CD4-positive, alpha-beta T cell treated with Interleukin-2 at 100 ng/mL for 4 hours (primary cell): ENCODE results near the gene TRAF5.
"Not testable (repeated sequence)": the region's sequence is repeated elsewhere in the genome, so short reads cannot be mapped to it uniquely, and the experiment has no call there.

ENCODE experiments used
- DNase-seq: peaks from one replicate; pipeline ENCODE4 v3.0.0-alpha.2; 2020; ENCODE audit warnings: low spot score

The TRAF5 gene

GRCh38 chr1:211378844-211379243, 52.2 kb downstream of the TRAF5 start:
- DNase-seq, result no peak

DNA sequence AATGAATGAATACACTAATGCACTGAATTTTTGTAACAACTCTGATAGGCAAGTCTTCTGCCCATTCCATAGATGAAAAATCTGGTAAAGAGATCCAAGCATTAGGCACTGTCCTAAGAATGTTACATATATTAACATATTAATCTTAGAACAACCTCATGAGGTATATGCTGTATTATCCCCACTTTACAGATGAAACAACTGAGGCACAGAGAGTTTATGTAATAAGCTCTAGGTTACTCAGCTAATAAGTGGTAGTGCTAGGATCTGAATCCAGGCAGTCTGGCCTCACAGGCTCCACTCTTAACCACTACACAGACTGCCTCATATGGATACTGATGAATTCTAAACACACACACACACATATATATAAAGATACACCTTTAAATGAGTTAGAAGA, 52.8 kb downstream of the TRAF5 start:
- DNase-seq, result no peak

GRCh38 chr1:211381481-211382181, 55.0 kb downstream of the TRAF5 start:
- no peak for DNase-seq

- DNase-seq, result no peak
These were observed 55.6 kb downstream of the TRAF5 start for GRCh38 chr1:211382182-211382713.

DNA sequence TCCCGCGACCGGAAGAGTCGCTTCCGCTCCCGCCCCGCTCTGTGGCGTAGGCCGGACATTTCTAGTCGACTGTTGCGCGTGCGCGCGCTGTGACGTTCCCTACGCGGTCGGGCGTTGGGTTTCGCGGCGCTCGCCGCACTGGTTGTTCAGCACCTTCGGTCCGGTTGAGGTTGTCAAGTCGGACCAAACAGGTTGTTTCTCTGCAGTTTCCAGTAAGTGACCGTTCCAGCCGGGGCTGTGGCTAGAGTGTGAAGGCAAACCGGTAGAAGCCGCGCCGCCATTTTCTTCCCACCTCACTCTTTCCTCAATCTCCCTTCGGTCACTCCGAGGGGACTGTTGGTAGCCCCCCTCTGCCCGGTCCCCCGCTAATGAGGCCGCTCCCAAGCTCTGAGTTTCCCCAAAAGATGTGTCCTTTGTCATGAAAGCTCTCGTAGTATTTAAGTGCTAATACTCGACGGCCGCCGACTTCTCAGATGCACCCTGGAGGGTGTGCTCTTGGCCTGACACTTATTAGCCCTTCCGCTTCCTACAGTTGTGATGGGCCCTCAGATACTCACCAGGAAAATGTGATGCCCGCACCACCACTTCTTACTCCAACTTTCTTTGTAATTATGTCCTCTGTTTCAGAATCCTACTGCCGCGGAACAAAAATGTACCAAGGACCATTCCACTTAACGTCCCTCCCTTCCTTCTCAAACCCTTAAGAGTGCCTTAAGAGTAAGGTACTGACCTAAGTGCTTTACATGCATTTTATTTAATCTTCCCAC, 56.3 kb downstream of the TRAF5 start:
- DNase-seq, result peak; percentile 77

DNA sequence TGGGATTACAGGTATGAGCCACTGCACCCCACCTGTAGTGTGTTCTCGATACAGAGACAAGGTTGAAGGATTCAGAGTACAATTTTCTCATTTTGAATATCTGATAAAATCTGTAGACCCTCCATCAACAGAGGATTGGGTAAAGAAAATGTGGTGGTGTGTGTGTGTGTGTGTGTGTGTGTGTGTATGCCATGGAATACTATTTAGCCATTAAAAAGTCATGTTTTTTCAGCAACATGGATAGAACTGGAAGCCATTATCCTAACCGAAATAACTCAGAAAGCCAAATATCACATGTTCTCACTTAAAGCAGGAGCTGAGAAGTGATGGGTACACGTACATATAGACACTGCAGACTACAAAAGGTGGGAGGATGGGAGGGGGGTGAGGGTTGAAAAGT, 57.9 kb downstream of the TRAF5 start:
- no peak for DNase-seq

GRCh38 chr1:211386921-211387320, 60.3 kb downstream of the TRAF5 start:
- no peak for DNase-seq

GRCh38 chr1:211390829-211391228, 64.2 kb downstream of the TRAF5 start:
- DNase-seq, result not testable (repeated sequence)

DNA sequence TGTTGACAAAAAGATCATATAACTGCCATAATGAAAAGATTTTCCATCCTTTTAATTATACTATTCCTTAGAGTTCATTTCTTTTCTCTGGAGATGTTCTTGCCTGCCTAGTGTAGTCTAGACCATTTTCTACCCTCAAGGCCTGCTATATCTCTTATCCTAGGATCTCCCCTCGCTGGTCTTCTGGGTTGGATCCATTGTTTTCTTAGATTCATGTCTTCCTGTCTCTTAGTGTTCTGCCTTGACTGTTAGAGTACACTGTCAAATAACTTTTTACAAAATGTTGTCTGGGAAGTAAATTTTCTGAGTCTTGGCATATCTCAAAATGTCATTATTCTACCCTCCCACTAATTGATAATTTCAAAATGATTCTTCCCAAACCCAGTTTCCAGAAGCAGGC, 66.6 kb downstream of the TRAF5 start:
- DNase-seq, result no peak

DNA sequence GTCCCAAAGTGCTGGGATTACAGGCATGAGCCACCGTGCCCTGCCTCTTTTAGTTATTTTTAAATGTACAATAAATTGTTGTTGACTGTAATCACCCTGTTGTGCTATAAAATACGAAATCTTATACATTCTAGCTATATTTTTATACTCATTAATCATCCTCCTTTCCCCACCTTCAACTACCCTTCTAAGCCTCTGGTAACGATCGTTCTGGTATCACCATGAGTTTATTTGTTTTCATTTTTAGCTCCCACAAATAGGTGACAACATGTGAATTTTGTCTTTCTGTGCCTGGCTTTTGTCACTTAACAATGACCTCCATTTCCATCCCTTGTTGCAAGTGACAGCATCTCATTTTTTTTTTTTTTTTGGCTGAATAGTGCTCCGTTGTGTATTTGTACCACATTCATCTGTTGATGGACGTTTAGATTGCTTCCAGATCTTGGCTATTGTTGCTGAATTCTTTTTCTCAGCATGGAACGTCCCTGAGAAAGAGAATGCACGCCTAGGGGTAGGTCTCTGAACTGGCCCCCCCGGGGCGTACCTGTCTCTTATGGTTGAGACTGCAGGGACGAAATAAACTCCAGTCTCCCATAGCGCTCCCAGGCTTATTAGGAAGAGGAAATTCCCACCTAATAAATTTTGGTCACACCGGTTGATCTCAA, 71.8 kb downstream of the TRAF5 start:
- DNase-seq, result not testable (repeated sequence)

GRCh38 chr1:211399851-211400393, 73.3 kb downstream of the TRAF5 start:
- DNase-seq, result not testable (repeated sequence)

- DNase-seq, result not testable (repeated sequence)
These were observed 75.1 kb downstream of the TRAF5 start for GRCh38 chr1:211401751-211402150.

- not testable (repeated sequence) for DNase-seq
These were observed 79.5 kb downstream of the TRAF5 start for GRCh38 chr1:211406086-211406485.

GRCh38 chr1:211407749-211408148, 81.1 kb downstream of the TRAF5 start:
- not testable (repeated sequence) for DNase-seq

GRCh38 chr1:211411639-211412038, 85.0 kb downstream of the TRAF5 start:
- DNase-seq, result no peak

DNA sequence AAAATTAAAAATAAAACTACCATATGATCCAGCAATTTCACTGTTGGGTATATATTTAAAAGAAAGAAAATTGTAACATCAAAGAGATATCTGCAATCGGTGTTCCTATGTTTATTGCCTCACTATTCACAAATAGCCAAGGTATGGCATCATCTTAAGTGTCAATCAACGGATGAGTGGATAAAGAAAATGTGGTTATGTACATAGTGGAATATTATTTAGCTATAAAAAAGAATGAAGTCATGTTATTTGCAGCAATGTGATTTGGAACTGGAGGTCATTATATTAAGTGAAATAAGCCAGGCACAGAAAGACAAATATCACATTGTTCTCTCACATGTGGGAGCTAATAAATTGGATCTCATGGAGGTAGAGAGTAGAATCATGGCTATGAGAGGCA, 89.1 kb downstream of the TRAF5 start:
- no peak for DNase-seq

DNA sequence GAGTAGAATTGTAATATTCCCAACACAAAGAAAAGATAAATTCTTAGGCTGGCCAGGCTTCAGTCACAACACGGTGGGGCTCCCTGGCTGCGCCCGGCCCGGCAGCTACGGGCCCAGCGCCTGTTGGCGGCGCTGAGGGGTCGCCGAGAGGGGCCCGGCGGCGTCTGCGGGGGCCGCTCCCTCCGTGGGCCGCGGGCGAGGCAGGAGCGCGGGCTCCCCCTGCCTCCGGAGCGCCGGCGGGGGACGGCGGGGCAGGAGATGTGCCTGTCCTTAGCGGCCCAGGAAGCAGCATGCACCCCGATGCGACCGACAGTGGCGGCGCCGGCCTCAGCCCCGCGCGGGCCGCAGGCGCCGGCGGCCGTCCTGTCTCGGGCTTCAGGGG, 89.6 kb downstream of the TRAF5 start:
- not testable (repeated sequence) for DNase-seq

- DNase-seq, result peak; percentile 52
These were observed 90.1 kb downstream of the TRAF5 start for GRCh38 chr1:211416628-211417323.

DNA sequence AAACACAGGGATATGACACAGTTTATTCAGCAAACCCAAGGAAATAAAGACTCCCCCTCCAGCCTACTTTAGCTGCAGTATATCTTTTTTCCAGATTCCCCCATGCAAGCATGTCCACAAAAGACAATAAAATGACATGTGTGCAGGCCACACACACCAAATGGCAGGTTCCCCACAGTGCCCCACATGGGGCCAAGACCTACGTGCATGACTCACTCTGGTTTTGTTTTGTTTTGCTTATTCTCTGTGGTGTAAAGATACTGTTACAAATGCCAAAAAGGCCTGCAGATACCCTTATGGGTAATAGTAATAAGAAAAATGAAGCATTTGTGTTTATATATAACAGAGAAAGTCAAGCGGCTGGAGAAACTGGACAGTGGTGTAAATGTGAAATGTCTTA, 93.8 kb downstream of the TRAF5 start:
- DNase-seq, result no peak

DNA sequence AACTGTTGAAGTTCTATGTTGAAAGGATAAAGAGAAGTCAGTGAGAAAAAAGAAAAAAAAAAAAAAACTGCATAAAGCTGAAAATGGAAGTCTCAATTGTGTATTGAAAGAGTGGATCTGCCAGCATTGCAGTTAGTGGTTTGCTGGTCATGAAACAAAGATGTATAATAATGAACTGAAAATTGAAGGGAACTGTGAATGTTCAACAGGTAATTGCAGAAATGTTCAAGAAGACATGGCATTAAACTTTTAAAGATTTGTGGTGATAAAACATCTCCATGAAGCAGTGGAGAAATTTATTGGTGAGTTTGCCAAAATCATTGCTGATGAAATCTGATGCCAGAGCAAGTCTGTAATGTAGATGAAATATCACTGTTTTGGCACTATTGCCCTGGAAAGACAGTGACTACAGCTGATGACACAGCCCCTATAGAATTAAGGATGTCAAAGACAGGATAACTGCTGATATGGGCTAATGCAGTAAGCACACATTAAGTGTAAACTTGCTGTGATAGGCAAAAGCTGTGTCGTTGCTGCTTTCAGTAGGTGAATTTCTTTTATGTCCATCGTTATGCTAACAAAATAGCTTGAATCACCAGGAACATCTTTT, 94.3 kb downstream of the TRAF5 start:
- no peak for DNase-seq

DNA sequence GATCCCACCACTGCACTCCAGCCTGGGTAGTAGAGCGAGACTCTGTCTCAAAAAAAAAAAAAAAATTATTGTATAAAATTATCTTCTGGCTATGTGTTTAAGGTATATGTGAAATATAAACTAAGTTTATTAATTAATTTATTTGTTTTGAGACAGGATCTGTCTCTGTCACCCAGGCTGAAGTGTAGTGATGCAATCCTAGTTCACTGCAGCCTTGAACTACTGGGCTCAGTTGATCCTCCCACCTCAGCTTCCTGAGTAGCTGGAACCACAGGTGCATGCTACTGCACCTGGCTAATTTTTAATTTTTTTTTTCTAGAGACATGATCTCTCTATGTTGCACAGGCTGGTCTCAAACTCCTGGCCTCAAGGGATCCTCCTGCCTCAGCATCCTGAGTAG, 97.4 kb downstream of the TRAF5 start:
- DNase-seq, result no peak
